ENCODE measurements around the gene DLG1. TPM values are rescaled to one million over a fixed set of nuclear protein-coding genes. Genes with fewer than 3 reads are reported as not detected.
"Not testable (repeated sequence)": the region's sequence is repeated elsewhere in the genome, so short reads cannot be mapped to it uniquely, and the experiment has no call there.

DLG1 gene
- polyA plus RNA-seq, 3 donors = 77.3 to 84.0 (median 81.9) TPM

DNA sequence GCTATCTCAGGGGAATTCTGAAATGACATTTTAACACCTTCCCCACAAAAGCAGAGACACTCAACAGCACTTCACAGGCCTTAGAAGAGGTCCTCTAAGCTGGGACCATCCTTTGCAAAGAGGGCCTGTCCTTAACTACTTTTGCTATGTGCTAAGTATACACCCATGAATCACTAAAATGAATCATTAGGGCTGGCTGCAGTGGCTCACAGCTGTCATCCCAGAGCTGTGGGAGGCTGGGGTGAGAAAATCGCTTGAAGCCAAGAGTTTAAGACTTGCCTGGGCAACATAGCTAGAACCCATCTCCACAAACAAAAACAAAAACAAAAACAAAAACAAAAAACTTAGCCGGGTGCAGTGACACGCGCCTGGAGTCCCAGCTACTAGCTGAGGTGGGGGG, 214.9 kb downstream of the DLG1 start:
- DNase-seq (ENCODE audit: extremely low read depth in 1 of 11, low read depth in 9 of 11, low spot score in 4 of 11) = no peak

GRCh38 chr3:197082871-197083270, 215.5 kb downstream of the DLG1 start:
- no peak for DNase-seq (ENCODE audit: extremely low read depth in 1 of 11, low read depth in 9 of 11, low spot score in 4 of 11)

DNA sequence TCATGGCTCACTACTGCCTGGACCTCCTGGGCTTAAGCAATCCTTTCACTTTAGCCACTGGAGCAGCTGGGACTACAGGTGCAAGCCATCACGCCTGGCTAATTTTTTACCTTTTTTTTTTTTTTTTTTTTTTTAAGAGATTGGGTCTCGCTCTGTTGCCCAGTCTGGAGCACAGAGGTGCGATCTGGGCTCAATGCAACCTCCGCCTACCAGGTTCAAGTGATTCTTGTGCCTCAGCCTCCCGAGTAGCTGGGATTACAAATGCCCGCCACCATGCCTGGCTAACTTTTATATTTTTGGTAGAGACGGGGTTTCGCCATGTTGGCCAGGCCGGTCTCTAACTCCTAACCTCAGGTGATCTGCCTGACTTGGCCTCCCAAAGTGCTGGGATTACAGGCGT, 218.1 kb downstream of the DLG1 start:
- DNase-seq (ENCODE audit: extremely low read depth in 1 of 11, low read depth in 9 of 11, low spot score in 4 of 11) = no peak

- no peak for DNase-seq (ENCODE audit: extremely low read depth in 1 of 11, low read depth in 9 of 11, low spot score in 4 of 11)
Measured at GRCh38 chr3:197076415-197076814, 222.0 kb downstream of the DLG1 start.

DNA sequence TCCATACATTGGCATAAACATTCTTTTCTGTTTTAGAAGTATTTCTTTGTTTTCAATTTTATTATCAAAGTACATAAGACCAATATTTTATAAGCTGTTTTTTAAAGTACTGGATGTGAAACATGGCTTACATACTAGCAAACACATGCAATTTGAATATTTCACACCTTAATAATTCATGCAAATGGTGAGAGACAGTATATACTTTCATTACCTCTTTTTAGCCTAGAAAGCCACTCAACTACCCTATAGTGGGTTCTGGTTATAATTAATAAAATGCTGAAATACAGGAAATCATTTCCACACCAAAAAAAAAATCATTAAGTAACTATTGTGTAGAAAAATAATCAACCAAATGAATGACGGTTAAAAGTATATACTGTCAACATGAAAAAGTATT, 230.3 kb downstream of the DLG1 start:
- DNase-seq (ENCODE audit: extremely low read depth in 1 of 11, low read depth in 9 of 11, low spot score in 4 of 11) = no peak

DNA sequence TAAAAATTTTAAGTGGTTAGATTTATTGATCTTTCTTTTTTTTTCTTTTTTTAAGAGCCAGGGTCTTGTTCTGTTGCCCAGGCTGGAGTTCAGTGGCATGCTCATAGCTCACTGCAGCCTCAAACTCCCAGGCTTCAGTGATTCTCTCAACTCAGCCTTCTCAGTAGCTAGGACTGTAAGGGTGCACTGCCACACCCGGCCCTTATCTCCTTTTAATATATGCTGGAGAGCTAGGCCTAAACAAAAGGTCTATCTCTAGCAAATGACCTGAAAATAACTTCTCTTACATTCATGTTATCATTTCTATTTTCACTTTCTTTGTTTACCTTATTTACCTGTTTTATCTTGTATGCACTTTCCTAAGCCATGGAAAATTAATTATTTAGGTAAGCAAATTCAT, 233.6 kb downstream of the DLG1 start:
- no peak for DNase-seq (ENCODE audit: extremely low read depth in 1 of 11, low read depth in 9 of 11, low spot score in 4 of 11)

DNA sequence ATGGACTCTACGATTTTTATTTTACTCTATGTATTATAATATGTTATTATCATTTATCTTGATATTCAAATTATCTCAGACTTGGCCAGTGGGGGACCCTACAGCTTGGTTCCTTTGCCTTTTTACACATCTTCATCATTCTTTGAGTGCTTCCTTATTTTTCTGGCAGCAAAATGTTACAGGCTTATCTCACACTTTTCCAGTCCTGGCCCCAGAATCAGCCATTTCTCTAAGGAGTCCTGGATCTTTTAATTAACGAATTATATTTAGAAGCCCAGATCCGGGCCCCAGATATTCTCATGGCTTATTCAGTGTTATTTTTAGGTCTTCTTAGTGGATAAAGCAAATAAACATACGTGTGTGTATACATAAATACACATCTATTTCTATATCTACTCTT, 236.0 kb downstream of the DLG1 start:
- DNase-seq (ENCODE audit: extremely low read depth in 1 of 11, low read depth in 9 of 11, low spot score in 4 of 11) = no peak

GRCh38 chr3:197051637-197052036, 246.8 kb downstream of the DLG1 start:
- DNase-seq (ENCODE audit: extremely low read depth in 1 of 11, low read depth in 9 of 11, low spot score in 4 of 11) = not testable (repeated sequence)

GRCh38 chr3:197050511-197050910, 247.9 kb downstream of the DLG1 start:
- DNase-seq (ENCODE audit: extremely low read depth in 1 of 11, low read depth in 9 of 11, low spot score in 4 of 11) = no peak

- DNase-seq (ENCODE audit: extremely low read depth in 1 of 11, low read depth in 9 of 11, low spot score in 4 of 11) = no peak
Measured at GRCh38 chr3:197042539-197042938, 255.9 kb downstream of the DLG1 start.

DNA sequence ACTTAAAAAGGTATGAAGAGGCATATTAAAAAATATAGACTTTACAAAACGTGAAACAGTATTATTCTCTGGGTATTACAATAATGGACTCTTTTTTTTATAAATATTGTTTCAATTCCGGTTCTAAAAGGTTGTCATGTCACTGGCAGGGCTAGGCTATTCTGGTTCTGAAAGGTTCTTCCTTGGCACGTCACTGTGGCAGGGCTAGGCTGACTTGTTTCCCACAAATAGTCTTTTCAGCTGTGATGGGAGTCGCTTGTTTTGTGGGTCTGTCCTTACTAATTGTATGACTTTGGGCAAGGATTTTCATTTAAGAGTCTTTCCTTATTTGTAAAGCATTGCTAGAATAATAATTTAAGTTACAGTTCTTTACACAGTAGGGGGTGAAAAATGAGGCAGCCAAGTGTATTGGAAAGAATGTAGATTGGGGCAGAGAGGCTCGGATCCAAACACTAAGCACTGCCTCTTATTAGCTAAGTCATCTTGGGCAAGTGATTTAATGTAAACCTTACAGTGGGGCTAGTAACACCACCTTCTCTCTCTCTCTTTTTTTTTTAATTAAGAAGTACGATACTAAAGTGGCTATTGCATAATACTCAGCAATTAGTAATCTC, 256.4 kb downstream of the DLG1 start:
- no peak for DNase-seq (ENCODE audit: extremely low read depth in 1 of 11, low read depth in 9 of 11, low spot score in 4 of 11)

DNA sequence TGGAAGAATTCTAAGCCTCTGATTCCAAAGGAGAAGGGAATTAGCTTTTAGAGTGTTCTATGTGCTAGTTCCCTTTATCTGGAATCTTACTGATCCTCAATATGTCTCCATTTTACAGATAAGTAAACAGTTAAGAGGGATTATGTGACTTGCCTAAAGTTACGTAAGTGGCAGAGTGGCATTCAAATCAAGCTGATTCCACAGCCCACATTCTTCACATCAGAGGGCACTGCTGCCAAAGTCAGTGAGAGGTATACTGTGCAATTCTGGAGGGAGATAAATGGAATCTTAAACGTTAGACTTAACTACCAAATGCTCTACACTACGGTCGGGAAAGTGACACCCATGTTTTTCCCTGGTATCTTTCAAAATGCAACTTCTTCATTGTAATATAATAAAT, 257.8 kb downstream of the DLG1 start:
- DNase-seq (ENCODE audit: extremely low read depth in 1 of 11, low read depth in 9 of 11, low spot score in 4 of 11) = no peak

DNA sequence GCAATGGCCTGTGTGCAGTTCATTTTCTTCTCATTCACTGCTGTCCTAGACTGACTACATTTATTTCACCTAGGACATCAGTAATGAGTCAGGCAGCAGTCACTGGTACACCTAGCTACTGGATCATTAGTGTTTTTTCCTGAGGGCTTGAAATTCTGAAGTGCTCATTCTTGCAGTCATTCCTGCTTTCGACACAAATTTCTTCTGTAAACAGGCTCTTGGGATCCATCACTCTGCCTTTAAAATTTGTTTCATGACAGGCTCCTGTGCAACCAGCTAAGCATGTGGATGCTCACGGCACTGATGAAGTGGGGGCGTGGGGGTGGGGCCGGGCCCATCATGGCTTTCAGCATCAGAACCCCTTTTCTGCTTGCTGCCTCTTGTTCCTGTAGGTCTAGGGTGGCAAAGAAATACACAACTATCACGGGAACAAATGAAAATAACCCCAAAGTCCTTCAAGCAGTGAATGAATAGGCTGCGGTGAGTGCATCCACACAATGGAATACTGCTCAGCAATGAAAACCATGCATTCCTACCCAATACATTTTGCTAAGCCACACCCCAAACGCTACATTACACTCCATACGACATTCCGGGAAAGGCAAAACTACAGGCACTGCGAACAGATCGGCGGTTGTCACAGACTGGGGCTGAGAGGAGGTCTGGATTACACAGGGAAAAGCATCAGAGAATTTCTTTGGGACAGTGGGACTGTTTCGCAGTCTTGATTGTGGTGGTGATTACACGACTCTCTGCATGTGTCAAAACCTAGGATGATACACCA, 259.5 kb downstream of the DLG1 start:
- DNase-seq (ENCODE audit: extremely low read depth in 1 of 11, low read depth in 9 of 11, low spot score in 4 of 11) = no peak

GRCh38 chr3:197035577-197035976, 262.8 kb downstream of the DLG1 start:
- DNase-seq (ENCODE audit: extremely low read depth in 1 of 11, low read depth in 9 of 11, low spot score in 4 of 11) = no peak

- not testable (repeated sequence) for DNase-seq (ENCODE audit: extremely low read depth in 1 of 11, low read depth in 9 of 11, low spot score in 4 of 11)
Measured at GRCh38 chr3:197034778-197035177, 263.6 kb downstream of the DLG1 start.

DNA sequence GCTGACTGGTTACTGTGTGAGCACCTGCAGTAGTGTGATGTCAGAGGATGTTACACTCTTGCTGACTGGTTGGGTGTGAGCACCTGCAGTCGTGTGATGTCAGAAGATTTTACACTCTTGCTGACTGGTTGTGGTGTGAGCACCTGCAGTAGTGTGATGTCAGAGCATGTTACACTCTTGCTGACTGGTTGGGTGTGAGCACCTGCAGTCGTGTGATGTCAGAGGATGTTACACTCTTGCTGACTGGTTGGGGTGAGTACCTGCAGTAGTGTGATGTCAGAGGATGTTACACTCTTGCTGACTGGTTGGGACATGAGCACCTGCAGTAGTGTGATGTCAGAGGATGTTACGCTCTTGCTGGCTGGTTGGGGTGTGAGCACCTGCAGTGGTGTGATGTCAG, 264.6 kb downstream of the DLG1 start:
- not testable (repeated sequence) for DNase-seq (ENCODE audit: extremely low read depth in 1 of 11, low read depth in 9 of 11, low spot score in 4 of 11)

- DNase-seq (ENCODE audit: extremely low read depth in 1 of 11, low read depth in 9 of 11, low spot score in 4 of 11) = no peak
Measured at GRCh38 chr3:197031315-197032285, 266.8 kb downstream of the DLG1 start.

DNA sequence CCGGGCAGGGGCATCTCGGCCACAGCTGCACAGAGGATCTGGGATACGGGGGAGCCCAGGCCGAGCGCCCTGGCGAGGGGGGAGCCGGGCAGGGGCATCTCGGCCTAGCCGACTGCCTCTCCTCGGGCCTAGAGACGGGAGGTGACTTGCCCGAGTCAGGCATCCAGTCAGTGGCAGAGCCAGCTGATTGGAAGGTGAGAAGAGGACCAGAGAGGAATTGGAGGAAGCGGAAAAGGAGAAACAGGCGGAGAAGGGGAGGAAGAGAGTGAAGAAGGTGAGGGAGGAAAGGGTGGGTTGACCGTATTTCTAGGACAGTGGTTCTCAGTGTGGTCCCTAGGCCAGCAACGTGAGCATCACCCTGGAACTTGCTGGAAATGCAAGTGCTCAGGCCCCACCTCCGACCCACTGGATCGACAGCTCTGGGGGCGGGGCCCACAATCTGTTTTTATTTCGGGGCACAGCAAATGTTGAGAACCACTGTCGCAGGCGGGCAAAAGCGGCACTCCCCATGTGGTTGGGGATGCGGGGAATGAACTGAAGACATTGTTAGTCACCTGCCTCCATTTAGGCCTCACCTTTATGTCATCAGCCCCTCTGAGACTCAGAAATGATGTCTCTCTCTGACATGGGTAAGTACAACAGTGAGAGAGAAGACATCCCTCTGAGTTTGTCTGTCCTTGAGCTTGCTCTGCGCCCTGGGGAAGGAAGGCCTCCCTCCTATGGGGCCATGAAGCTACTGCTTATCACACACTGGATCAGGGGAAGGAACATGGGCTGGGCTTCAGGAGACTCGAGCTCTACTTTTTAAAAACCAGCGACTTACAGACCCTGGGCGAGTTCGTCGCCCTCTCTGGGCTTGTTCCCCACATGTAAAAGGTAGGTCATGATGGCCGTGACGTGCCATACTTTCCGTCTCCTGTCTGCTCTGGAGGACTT, 267.8 kb downstream of the DLG1 start:
- no peak for DNase-seq (ENCODE audit: extremely low read depth in 1 of 11, low read depth in 9 of 11, low spot score in 4 of 11)

Data from renal cortex interstitium (tissue), 11 donors.